Heart left ventricle (tissue), 16 donors: Measurements from ENCODE around the gene SMG1. TPM values are rescaled to one million over a fixed set of nuclear protein-coding genes. Genes with fewer than 3 reads are reported as not detected.
"Not testable (repeated sequence)": the region's sequence is repeated elsewhere in the genome, so short reads cannot be mapped to it uniquely, and the experiment has no call there.

Source experiments
- ATAC-seq, 4 donors: fragments of 200-7000 bp; cut with Tn5 transposase; one replicate each; pipeline ENCODE4 v1.9.1; 2020 to 2022; ENCODE audit warnings: moderate library complexity in 4 of 4, mild to moderate bottlenecking in 3 of 4, moderate number of reproducible peaks in 1 of 4
- DNase-seq, 5 donors: peaks; one replicate each; pipeline ENCODE4 v3.0.0-alpha.2; 2020
- H3K27ac ChIP-seq, 12 donors: fragments of 200-600 bp; sonication (generic) in 4 of 12; one replicate each; pipeline versions ENCODE4 v1.5.0 to v1.8.0; 2016 to 2022; ENCODE audit warnings: mild to moderate bottlenecking in 2 of 12
- H3K27me3 ChIP-seq, 9 donors: fragments of 200-600 bp; sonication (generic) in 2 of 9; one replicate each; pipeline versions ENCODE4 v1.5.1 to v1.8.0; 2016 to 2022; ENCODE audit warnings: mild to moderate bottlenecking in 3 of 9
- H3K36me3 ChIP-seq, 9 donors: fragments of 200-600 bp; sonication (generic) in 2 of 9; one replicate each; pipeline versions ENCODE4 v1.5.0 to v1.8.0; 2018 to 2022; ENCODE audit warnings: mild to moderate bottlenecking in 2 of 9
- H3K4me1 ChIP-seq, 12 donors: fragments of 200-600 bp; sonication (generic) in 4 of 12; one replicate each; pipeline versions ENCODE4 v1.5.0 to v1.8.0; 2016 to 2022; ENCODE audit warnings: mild to moderate bottlenecking in 3 of 12
- H3K4me3 ChIP-seq, 12 donors: fragments of 200-600 bp; sonication (generic) in 4 of 12; one replicate each; pipeline versions ENCODE4 v1.5.0 to v1.8.0; 2017 to 2022; ENCODE audit warnings: mild to moderate bottlenecking in 9 of 12, moderate library complexity in 4 of 12
- H3K9me3 ChIP-seq, 12 donors: fragments of 200-600 bp; sonication (generic) in 4 of 12; one replicate each; pipeline versions ENCODE4 v1.5.0 to v1.8.0; 2016 to 2022; ENCODE audit warnings: mild to moderate bottlenecking in 1 of 12
- POLR2A ChIP-seq, 2 donors: fragments of 450-650 bp; IDR thresholded peaks; one replicate each; pipeline ENCODE4 v1.6.1; 2017; ENCODE audit warnings: antibody characterized with exemption in 2 of 2, mild to moderate bottlenecking in 2 of 2, moderate library complexity in 2 of 2
- WGBS, 4 donors: extraction: QIAGEN DNeasy Blood & Tissue Kit in 2 of 4; methylation state at CpG; one replicate each; pipeline versions ENCODE4 v1.1.5 to v1.1.7; 2013 to 2018; 5-methylcytosine and 5-hydroxymethylcytosine counted together
- intact Hi-C, 10 donors: fragments of 100-400 bp; cut with DNase I; formaldehyde crosslinking; loops; one replicate each; pipeline versions ENCODE4 v1.11.1 to v1.14.2; 2022
- long read RNA-seq, 3 donors: library from polyadenylated mRNA; unstranded; transcript quantifications; one replicate each; pipeline ENCODE4 v2.0.0, GENCODE V29; 2020 to 2021
- polyA plus RNA-seq, 2 donors: library from polyadenylated mRNA; stranded (reverse); fragments of 200-250 nt; gene quantifications; one replicate each; pipeline ENCODE4 v1.2.3, GENCODE V29; 2013
- total RNA-seq, 9 donors: library from RNA; depleted of rRNA in 2 of 9; stranded (reverse); fragments of >200 nt in 2 of 9; fragmentation: NEBNext Ultra II Directional in 3 of 9; extraction: Animal tissue kit (Norgen Biotek cat#: 25700) in 3 of 9; gene quantifications; one replicate each; pipeline versions ENCODE4 v1.1.0 to v1.2.4, GENCODE V29; 2016 to 2023
- TF ChIP-seq, protein P1 (sequence below), 12 donors: fragments of 200-600 bp; sonication (generic) in 4 of 12; IDR thresholded peaks; one replicate each; pipeline versions ENCODE4 v1.5.0 to v1.8.0; 2018 to 2022; ENCODE audit warnings: antibody characterized with exemption in 12 of 12, mild to moderate bottlenecking in 5 of 12
- donor health status: ischemic (EF 13 %, LVEDD 7.1; RV severe dilation, severe dysfunction).
- donor health status: healthy with polysubstance abuse.
- donor health status: DM: no; HTN: yes; CAD: no.
- donor health status: DM: no; HTN: no; CAD: no.
- donor health status: ischemic (EF 25% LVEDD 6.9; RV normal size, moderate dysfunction).
- donor health status: ischemic (EF 25% LVEDD 5.7; RV mildly dilated, moderate dysfunction).
- donor health status: healthy.
- donor health status: DM: yes; HTN: yes; CAD: no.
- donor health status: ischemic (EF 35%, LVEDD 5.7; RV mildly dilated, moderate dysfunction).
- donor health status: nonischemic (EF 11% LVEDD 7.7; RV severe dilation, severe dysfunction).
- donor health status: DM: yes; HTN: yes; CAD: no.
- donor health status: PGD.
- donor health status: ischemic (EF 29% LVEDD 5.4; RV normal size, mild dysfunction).
- donor health status: nonischemic (EF 23%, LVEDD 6.1; RV moderate dilation, normal function).

SMG1 gene
- 10 to 100 TPM; 35.9 to 78.0 (median 52.5) TPM for total RNA-seq
- 10 to 100 TPM; 15.9 to 25.5 TPM for polyA plus RNA-seq
- long read RNA-seq, donor 1, partial matches to known transcripts, result 4 of 11 reads
- long read RNA-seq, donor 1, other reads (novel, unspliced or antisense), result 7 of 11 reads
- long read RNA-seq, donor 2, partial matches to known transcripts, result 15 of 22 reads
- long read RNA-seq, donor 2, other reads (novel, unspliced or antisense), result 7 of 22 reads
- long read RNA-seq, donor 3, partial matches to known transcripts, result 10 of 18 reads
- long read RNA-seq, donor 3, other reads (novel, unspliced or antisense), result 8 of 18 reads

GRCh38 chr16:18925986-18926865 is at the start of gene SMG1:
SMG1 (minus strand) TSS chr16:18926408; CDS start chr16:18926041, 367 bp downstream.
- Histone ChIP-seq H3K27ac (peak within 1 kb of the TSS; percentile 84 to 97 (median 94)), H3K4me1 (peaks cover 0 to 32% (median 9%) of the 10 kb centered on the region in 12 donors), H3K4me3 (peak within 1 kb of the TSS; percentile 47 to 93 (median 82))
- 0 to 1% (median 0%) methylated on average over 70 to 104 of the region's 104 CpGs for WGBS, 4 donors
- H3K9me3 ChIP-seq, H3K27me3 ChIP-seq, H3K36me3 ChIP-seq: not testable (repeated sequence)
- TF ChIP-seq POLR2A (IDR thresholded peaks at IDR 0.05), result peak; percentile 35 to 83
- ATAC-seq (peak; percentile 95 to 98 (median 97)), DNase-seq (peak; percentile 93 to 97 (median 95))
- intact Hi-C loops, result loop anchor here in 1 of 10 donors (5.0 kb wide), 1 partner anchor 36 kb away; no protein-coding TSS in a partner anchor

GRCh38 chr16:18975109-18975508 is 48.9 kb upstream of the SMG1 start:
- no peak for DNase-seq
- Histone ChIP-seq H3K36me3 (no peaks in the 10 kb centered on the region), H3K4me1 (no peaks in the 10 kb centered on the region), H3K9me3 (no peaks in the 10 kb centered on the region), H3K4me3 (no peak overlapping the region), H3K27me3 (peaks cover 0 to 16% (median 0%) of the 10 kb centered on the region in 9 donors), H3K27ac (no peak overlapping the region)
- TF ChIP-seq, protein P1, sequence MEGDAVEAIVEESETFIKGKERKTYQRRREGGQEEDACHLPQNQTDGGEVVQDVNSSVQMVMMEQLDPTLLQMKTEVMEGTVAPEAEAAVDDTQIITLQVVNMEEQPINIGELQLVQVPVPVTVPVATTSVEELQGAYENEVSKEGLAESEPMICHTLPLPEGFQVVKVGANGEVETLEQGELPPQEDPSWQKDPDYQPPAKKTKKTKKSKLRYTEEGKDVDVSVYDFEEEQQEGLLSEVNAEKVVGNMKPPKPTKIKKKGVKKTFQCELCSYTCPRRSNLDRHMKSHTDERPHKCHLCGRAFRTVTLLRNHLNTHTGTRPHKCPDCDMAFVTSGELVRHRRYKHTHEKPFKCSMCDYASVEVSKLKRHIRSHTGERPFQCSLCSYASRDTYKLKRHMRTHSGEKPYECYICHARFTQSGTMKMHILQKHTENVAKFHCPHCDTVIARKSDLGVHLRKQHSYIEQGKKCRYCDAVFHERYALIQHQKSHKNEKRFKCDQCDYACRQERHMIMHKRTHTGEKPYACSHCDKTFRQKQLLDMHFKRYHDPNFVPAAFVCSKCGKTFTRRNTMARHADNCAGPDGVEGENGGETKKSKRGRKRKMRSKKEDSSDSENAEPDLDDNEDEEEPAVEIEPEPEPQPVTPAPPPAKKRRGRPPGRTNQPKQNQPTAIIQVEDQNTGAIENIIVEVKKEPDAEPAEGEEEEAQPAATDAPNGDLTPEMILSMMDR (IDR thresholded peaks at IDR 0.05), result no peak
- no peak for TF ChIP-seq POLR2A (IDR thresholded peaks at IDR 0.05)
- intact Hi-C loops, result loop anchor here in 1 of 10 donors (10.0 kb wide), 1 partner anchor 400 kb away; no protein-coding TSS in a partner anchor
- no peak for ATAC-seq
- WGBS, 4 donors, result 29 to 43% (median 38%) methylated on average over 3 of the region's 3 CpGs

GRCh38 chr16:18969855-18970240 is 43.6 kb upstream of the SMG1 start:
- 71 to 76% (median 74%) methylated on average over 4 of the region's 4 CpGs for WGBS, 4 donors
- no peak for ATAC-seq
- no peak for DNase-seq
- TF ChIP-seq, protein P1 (IDR thresholded peaks at IDR 0.05), result no peak
- Histone ChIP-seq H3K4me3 (no peak overlapping the region), H3K27ac (no peak overlapping the region), H3K36me3 (no peaks in the 10 kb centered on the region), H3K27me3 (no peaks in the 10 kb centered on the region), H3K9me3 (no peaks in the 10 kb centered on the region), H3K4me1 (peaks cover 0 to 7% (median 0%) of the 10 kb centered on the region in 12 donors)
- intact Hi-C loops, result loop anchor here in 8 of 10 donors (5.0 to 10.0 kb wide), 9 partner anchors 38 to 405 kb away; partner anchors contain the start of gene ARL6IP1 (in 6 of the 8)

DNA sequence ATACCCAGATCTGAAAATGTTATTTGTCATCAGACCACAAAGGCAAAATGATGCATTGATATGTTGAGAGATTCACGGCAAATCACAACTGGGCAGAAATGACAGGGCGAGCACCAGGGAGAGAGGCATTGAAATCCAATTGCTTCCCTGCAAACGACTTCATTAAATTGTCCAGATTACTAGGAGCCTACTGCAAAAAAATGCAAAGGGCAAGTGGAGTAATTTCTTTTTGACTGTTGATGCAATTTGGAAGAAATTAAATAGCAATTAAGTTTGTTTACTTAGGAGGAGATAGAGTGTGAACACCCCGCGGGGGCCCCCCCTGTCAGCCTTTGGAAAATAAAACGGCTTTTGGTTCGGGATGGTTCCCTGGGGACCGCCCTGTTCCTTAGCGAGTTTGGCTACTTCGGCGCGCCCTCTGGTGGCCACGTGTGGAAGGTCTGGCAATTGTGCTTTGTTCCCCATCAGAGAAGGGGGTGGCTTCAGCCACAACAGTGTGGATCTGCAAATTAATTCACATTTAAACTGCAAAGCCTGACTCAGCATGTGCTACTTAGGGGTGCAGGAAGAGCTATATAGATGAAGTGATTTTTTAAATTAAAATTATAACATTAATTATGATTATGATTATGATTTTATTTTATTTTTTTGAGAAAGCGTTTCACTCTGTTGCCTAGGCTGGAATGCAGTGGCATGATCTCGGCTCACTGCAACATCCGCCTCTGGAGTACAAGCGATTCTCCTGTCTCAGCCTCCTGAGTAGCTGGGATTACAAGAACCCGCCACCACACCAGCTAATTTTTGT is 43.0 kb upstream of the SMG1 start:
- TF ChIP-seq, protein P1 (IDR thresholded peaks at IDR 0.05), result peak; percentile 91 to 98 (median 94)
- no peak for TF ChIP-seq POLR2A (IDR thresholded peaks at IDR 0.05)
- Histone ChIP-seq H3K36me3 (no peaks in the 10 kb centered on the region), H3K9me3 (no peaks in the 10 kb centered on the region), H3K4me1 (peaks cover 0 to 7% (median 0%) of the 10 kb centered on the region in 12 donors), H3K4me3 (peak overlapping the region in 10 of 12 donors; percentile 22 to 57 (median 44)), H3K27me3 (no peaks in the 10 kb centered on the region), H3K27ac (no peak overlapping the region)
- ATAC-seq (peak; percentile 87 to 94 (median 92)), DNase-seq (peak; percentile 83 to 91 (median 87))
- WGBS, 4 donors, result 20 to 23% (median 21%) methylated on average over 18 of the region's 18 CpGs
- intact Hi-C loops, result loop anchor here in 7 of 10 donors (5.0 to 10.0 kb wide), 8 partner anchors 37 to 167 kb away; partner anchors contain the start of gene ARL6IP1 (in 6 of the 7)
